Measurements from ENCODE around the gene FEN1.

Gene FEN1

GRCh38 chr11:61774411-61774810 lies 18.3 kb upstream of the FEN1 start:
- FAIRE-seq (no peak), DNase-seq (ENCODE audit: extremely low spot score, insufficient read length, low read depth) (no peak)

- no peak for FAIRE-seq
Observed at GRCh38 chr11:61775106-61775505, 17.6 kb upstream of the FEN1 start.

GRCh38 chr11:61775606-61776554 lies 16.8 kb upstream of the FEN1 start:
- FAIRE-seq (no peak), DNase-seq (ENCODE audit: extremely low spot score, insufficient read length, low read depth) (no peak)

More at GRCh38 chr11:61775106-61775505, 17.6 kb upstream of the FEN1 start:
- no peak for DNase-seq (ENCODE audit: extremely low spot score, insufficient read length, low read depth)

GRCh38 chr11:61776561-61777075 lies 16.1 kb upstream of the FEN1 start:
- FAIRE-seq (peak; percentile 74), DNase-seq (ENCODE audit: extremely low spot score, insufficient read length, low read depth) (peak; percentile 70)

- FAIRE-seq (no peak), DNase-seq (ENCODE audit: extremely low spot score, insufficient read length, low read depth) (peak; percentile 43)
Observed at GRCh38 chr11:61777234-61778090, 15.2 kb upstream of the FEN1 start.

- FAIRE-seq (no peak), DNase-seq (ENCODE audit: extremely low spot score, insufficient read length, low read depth) (no peak)
Observed at GRCh38 chr11:61778357-61778886, 14.3 kb upstream of the FEN1 start.

GRCh38 chr11:61778920-61779650 lies 13.6 kb upstream of the FEN1 start:
- DNase-seq (ENCODE audit: extremely low spot score, insufficient read length, low read depth) (no peak), FAIRE-seq (no peak)

- no peak for FAIRE-seq
- DNase-seq (ENCODE audit: extremely low spot score, insufficient read length, low read depth): no peak
Observed at GRCh38 chr11:61779666-61780525, 12.8 kb upstream of the FEN1 start.

GRCh38 chr11:61780581-61781162 lies 12.0 kb upstream of the FEN1 start:
- FAIRE-seq (no peak), DNase-seq (ENCODE audit: extremely low spot score, insufficient read length, low read depth) (no peak)

GRCh38 chr11:61781585-61781984 lies 11.1 kb upstream of the FEN1 start:
- DNase-seq (ENCODE audit: extremely low spot score, insufficient read length, low read depth) (no peak), FAIRE-seq (no peak)

- no peak for FAIRE-seq
- DNase-seq (ENCODE audit: extremely low spot score, insufficient read length, low read depth): no peak
Observed at GRCh38 chr11:61782299-61782698, 10.4 kb upstream of the FEN1 start.

- FAIRE-seq (no peak), DNase-seq (ENCODE audit: extremely low spot score, insufficient read length, low read depth) (no peak)
Observed at GRCh38 chr11:61782841-61783240, 9.9 kb upstream of the FEN1 start.

GRCh38 chr11:61783717-61784505 lies 8.8 kb upstream of the FEN1 start:
- DNase-seq (ENCODE audit: extremely low spot score, insufficient read length, low read depth) (no peak), FAIRE-seq (no peak)

GRCh38 chr11:61784506-61784805 lies 8.3 kb upstream of the FEN1 start:
- DNase-seq (ENCODE audit: extremely low spot score, insufficient read length, low read depth): no peak
- FAIRE-seq: no peak

GRCh38 chr11:61785837-61786402 lies 6.8 kb upstream of the FEN1 start:
- FAIRE-seq (no peak), DNase-seq (ENCODE audit: extremely low spot score, insufficient read length, low read depth) (no peak)

GRCh38 chr11:61787928-61788491 lies 4.7 kb upstream of the FEN1 start:
- no peak for FAIRE-seq
- DNase-seq (ENCODE audit: extremely low spot score, insufficient read length, low read depth): no peak

- DNase-seq (ENCODE audit: extremely low spot score, insufficient read length, low read depth) (no peak), FAIRE-seq (no peak)
Observed at GRCh38 chr11:61791737-61792309, 888 bp upstream of the FEN1 start.
